MM.1S (cell line): ENCODE results near the gene NTRK3.

Experiments
- EZH2phosphoT487 ChIP-seq: fragments of 300-600 bp; sonication (generic); IDR thresholded peaks from 2 replicates; pipeline ENCODE4 v1.6.1; 2018; ENCODE audit warnings: antibody characterized with exemption, low read length
- TF ChIP-seq, protein P1 (sequence below): fragments of 300-600 bp; sonication (generic); IDR thresholded peaks from 2 replicates; pipeline ENCODE4 v1.5.1; 2016; ENCODE audit warnings: antibody characterized with exemption, low read length, mixed read lengths

DNA sequence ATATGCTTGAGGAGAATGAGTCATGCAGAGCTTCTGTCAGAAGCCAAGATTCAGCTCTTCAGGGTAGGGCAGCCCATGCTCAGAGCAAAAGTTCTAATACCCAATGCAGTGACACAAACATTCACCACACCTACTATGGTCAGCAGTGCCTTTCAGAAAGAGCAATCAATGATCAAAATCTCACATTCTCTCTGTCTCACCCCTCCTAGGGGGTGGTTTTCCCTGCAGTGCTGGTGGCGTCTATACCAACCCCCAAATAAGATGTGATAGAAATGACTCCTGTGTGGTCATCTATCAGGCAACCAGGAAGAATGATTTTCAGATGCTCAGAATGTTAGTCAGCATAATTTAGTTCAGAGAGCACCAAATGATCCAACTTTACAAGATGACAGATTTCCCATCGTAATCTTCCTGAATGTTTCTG, 385.3 kb downstream of the NTRK3 start:
- TF ChIP-seq, protein P1, sequence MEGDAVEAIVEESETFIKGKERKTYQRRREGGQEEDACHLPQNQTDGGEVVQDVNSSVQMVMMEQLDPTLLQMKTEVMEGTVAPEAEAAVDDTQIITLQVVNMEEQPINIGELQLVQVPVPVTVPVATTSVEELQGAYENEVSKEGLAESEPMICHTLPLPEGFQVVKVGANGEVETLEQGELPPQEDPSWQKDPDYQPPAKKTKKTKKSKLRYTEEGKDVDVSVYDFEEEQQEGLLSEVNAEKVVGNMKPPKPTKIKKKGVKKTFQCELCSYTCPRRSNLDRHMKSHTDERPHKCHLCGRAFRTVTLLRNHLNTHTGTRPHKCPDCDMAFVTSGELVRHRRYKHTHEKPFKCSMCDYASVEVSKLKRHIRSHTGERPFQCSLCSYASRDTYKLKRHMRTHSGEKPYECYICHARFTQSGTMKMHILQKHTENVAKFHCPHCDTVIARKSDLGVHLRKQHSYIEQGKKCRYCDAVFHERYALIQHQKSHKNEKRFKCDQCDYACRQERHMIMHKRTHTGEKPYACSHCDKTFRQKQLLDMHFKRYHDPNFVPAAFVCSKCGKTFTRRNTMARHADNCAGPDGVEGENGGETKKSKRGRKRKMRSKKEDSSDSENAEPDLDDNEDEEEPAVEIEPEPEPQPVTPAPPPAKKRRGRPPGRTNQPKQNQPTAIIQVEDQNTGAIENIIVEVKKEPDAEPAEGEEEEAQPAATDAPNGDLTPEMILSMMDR: no peak
- TF ChIP-seq EZH2phosphoT487: no peak
